GM23248 (cell line): ENCODE results near the gene SUN1.

Source experiments
- EZH2 ChIP-seq: fragments of 200-600 bp; sonication (generic); IDR thresholded peaks from 2 replicates; pipeline ENCODE4 v1.6.1; 2018; ENCODE audit warnings: antibody characterized with exemption, mild to moderate bottlenecking; ENCODE audit not compliant: insufficient read depth, poor library complexity, severe bottlenecking
- EZH2phosphoT487 ChIP-seq: fragments of 200-600 bp; sonication (generic); IDR thresholded peaks from 2 replicates; pipeline ENCODE4 v1.6.1; 2018; ENCODE audit warnings: antibody characterized with exemption, moderate library complexity, mild to moderate bottlenecking, low read depth; ENCODE audit not compliant: insufficient read depth

DNA sequence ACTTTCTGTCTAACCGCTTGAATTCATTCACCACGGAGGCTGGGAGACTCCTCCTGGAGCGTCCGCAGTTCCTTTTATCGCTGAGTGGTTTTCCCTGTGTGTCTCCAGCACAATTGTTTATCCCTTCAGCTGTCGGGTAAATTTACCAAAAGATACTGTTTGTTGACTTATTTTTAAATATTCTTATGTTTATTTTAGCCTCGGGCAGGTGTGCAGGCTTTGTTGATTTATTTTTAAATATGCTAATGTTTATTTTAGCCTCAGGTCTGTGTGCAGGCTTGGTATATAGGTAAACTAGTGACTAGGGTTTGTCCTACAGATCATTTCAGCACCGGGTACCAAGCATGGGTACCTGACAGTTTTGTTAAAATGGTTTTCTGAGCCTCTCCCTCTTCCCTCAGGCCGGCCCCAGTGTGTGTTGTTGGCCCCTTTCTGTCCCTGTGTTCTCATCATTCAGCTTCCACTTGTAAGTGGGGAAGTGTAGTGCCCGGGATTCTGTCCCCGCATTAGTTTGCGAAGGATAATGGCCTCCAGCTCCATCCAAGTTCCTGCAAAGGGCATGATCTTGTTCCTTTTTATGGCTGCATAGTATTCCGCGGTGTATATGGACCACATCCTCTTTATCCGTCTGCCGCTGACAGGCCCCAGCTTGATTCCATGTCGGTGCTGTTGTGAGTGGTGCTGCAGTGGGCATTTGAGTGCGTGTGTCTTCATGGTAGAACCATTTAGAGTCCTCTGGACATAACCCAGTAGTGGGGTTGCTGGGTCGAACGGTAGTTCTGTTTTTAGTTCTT is 49.4 kb downstream of the SUN1 start:
- TF ChIP-seq EZH2phosphoT487 (no peak), EZH2 (no peak)
